HG03558 (cell line): ENCODE measurements around the gene ARHGAP8.

Experiments used
- ATAC-seq: cut with Tn5 transposase; IDR thresholded peaks from one replicate; pipeline ENCODE4 v1.9.1; 2021; ENCODE audit warnings: moderate number of reproducible peaks; ENCODE audit not compliant: unreplicated experiment; ENCODE audit errors: extremely low read depth

Gene ARHGAP8

GRCh38 chr22:44752285-44753188, at the start of gene ARHGAP8:
Gene ARHGAP8 (plus strand): TSS chr22:44752575. CDS start chr22:44786528, 33,953 bp downstream.
- no peak for ATAC-seq

- no peak for ATAC-seq
Measured at GRCh38 chr22:44703255-44703870, 49.0 kb upstream of the ARHGAP8 start.

GRCh38 chr22:44704159-44705021, 48.0 kb upstream of the ARHGAP8 start:
- no peak for ATAC-seq

GRCh38 chr22:44705022-44705297, 47.4 kb upstream of the ARHGAP8 start:
- ATAC-seq, result no peak

GRCh38 chr22:44706488-44706887, 45.9 kb upstream of the ARHGAP8 start:
- no peak for ATAC-seq

- ATAC-seq, result no peak
Measured at GRCh38 chr22:44707178-44707577, 45.2 kb upstream of the ARHGAP8 start.

- no peak for ATAC-seq
Measured at GRCh38 chr22:44707752-44708151, 44.6 kb upstream of the ARHGAP8 start.

GRCh38 chr22:44709881-44710392, 42.4 kb upstream of the ARHGAP8 start:
- ATAC-seq, result no peak

- no peak for ATAC-seq
Measured at GRCh38 chr22:44710474-44711240, 41.7 kb upstream of the ARHGAP8 start.

GRCh38 chr22:44711241-44711560, 41.2 kb upstream of the ARHGAP8 start:
- ATAC-seq, result no peak

- ATAC-seq, result no peak
Measured at GRCh38 chr22:44711690-44712555, 40.5 kb upstream of the ARHGAP8 start.

- ATAC-seq, result no peak
Measured at GRCh38 chr22:44712962-44713361, 39.4 kb upstream of the ARHGAP8 start.

GRCh38 chr22:44714703-44715350, 37.5 kb upstream of the ARHGAP8 start:
- ATAC-seq, result no peak

- no peak for ATAC-seq
Measured at GRCh38 chr22:44718418-44718817, 34.0 kb upstream of the ARHGAP8 start.

GRCh38 chr22:44719586-44720368, 32.6 kb upstream of the ARHGAP8 start:
- no peak for ATAC-seq

GRCh38 chr22:44721213-44721612, 31.2 kb upstream of the ARHGAP8 start:
- ATAC-seq, result no peak

GRCh38 chr22:44722611-44723010, 29.8 kb upstream of the ARHGAP8 start:
- ATAC-seq, result no peak

GRCh38 chr22:44723801-44724200, 28.6 kb upstream of the ARHGAP8 start:
- no peak for ATAC-seq
